Measurements from ENCODE around the gene TPM1.
A peak's percentile ranks its signal among the peaks of the same experiment; 100 is the strongest.
"Not testable (repeated sequence)": the region's sequence is repeated elsewhere in the genome, so short reads cannot be mapped to it uniquely, and the experiment has no call there.

Gene TPM1

DNA sequence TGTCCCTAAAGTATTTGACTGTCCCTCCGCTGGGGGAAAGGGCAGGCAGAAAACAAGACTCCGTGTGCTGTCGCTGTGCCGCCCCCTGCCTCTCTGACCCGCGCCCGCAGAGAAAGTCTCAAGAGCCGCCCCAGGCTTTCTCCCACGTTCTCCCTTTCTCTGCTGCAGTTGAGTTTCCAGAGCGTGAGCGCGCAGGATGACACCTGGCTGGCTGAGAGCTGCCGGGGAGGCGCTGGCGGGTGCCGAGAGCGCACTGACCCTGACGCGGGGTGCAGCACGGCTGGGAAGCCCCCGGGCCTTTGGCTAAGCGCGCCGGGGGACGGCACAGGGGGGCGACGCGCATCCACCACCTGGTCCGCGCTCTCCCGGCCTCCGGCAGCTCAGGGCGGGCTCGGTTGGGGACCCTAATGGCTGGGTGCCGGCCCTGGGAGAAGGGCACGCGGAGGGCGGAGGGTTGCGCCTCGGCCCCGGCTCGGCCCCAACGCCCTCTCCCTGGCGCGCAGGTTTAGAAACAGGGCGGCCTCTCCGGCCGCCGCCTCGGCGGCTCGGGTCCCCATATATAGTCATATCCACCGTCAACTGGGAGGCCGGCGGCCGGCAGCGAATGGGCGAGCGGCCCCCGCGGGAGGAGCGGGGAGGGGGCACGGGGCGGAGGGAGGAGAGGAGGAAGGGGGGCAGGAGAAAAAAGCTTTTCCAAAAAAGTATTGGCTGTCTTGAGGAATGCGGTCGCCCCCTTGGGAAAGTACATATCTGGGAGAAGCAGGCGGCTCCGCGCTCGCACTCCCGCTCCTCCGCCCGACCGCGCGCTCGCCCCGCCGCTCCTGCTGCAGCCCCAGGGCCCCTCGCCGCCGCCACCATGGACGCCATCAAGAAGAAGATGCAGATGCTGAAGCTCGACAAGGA lies at the start of gene TPM1:
TSS of gene TPM1 (plus strand) at position 774 of the 903 bp plus-strand sequence. CDS start at position 857, 83 bp downstream.
- peaks cover 79% of the 10 kb centered on the region for H3K27me3 Mint-ChIP-seq
- H3K9me3 Mint-ChIP-seq: no peaks in the 10 kb centered on the region
- H3K27ac Mint-ChIP-seq: no peak within 1 kb of the TSS
- CTCF ChIA-PET: no interaction called here
- no peaks in the 10 kb centered on the region for H3K36me3 Mint-ChIP-seq
- H3K4me1 Mint-ChIP-seq: peaks cover 10% of the 10 kb centered on the region
- H3K4me3 Mint-ChIP-seq: peak within 1 kb of the TSS; percentile 46
- peak; percentile 27 for DNase-seq

- H3K27me3 Mint-ChIP-seq: peaks cover 12% of the 10 kb centered on the region
- CTCF ChIA-PET: interaction anchor here (1.6 kb wide), 1 partner anchor 55 kb away, joined by 4 read pairs; no protein-coding TSS in a partner anchor
- no peak overlapping the region for H3K4me3 Mint-ChIP-seq
- H3K27ac Mint-ChIP-seq: no peak overlapping the region
- H3K36me3 Mint-ChIP-seq: no peaks in the 10 kb centered on the region
- H3K9me3 Mint-ChIP-seq: no peaks in the 10 kb centered on the region
- H3K4me1 Mint-ChIP-seq: no peaks in the 10 kb centered on the region
- DNase-seq: no peak
Observed at GRCh38 chr15:62993066-62993465, 49.5 kb upstream of the TPM1 start.

- not testable (repeated sequence) for H3K4me1 Mint-ChIP-seq, H3K36me3 Mint-ChIP-seq, H3K27ac Mint-ChIP-seq, H3K4me3 Mint-ChIP-seq, DNase-seq, H3K9me3 Mint-ChIP-seq
- peaks cover 11% of the 10 kb centered on the region for H3K27me3 Mint-ChIP-seq
- CTCF ChIA-PET: interaction anchor here (1.6 kb wide), 1 partner anchor 54 kb away, joined by 4 read pairs; no protein-coding TSS in a partner anchor
Observed at GRCh38 chr15:62993632-62994031, 48.9 kb upstream of the TPM1 start.

- Mint-ChIP-seq H3K9me3 (no peaks in the 10 kb centered on the region), H3K36me3 (no peaks in the 10 kb centered on the region), H3K27ac (no peak overlapping the region), H3K4me1 (no peaks in the 10 kb centered on the region), H3K4me3 (no peak overlapping the region), H3K27me3 (peaks cover 13% of the 10 kb centered on the region)
- DNase-seq: no peak
- CTCF ChIA-PET: interaction anchor here (1.6 kb wide), 1 partner anchor 54 kb away, joined by 4 read pairs; no protein-coding TSS in a partner anchor
Observed at GRCh38 chr15:62994439-62994838, 48.1 kb upstream of the TPM1 start.

- no peak overlapping the region for H3K4me3 Mint-ChIP-seq
- H3K27ac Mint-ChIP-seq: no peak overlapping the region
- H3K27me3 Mint-ChIP-seq: peaks cover 19% of the 10 kb centered on the region
- DNase-seq: no peak
- CTCF ChIA-PET: no interaction called here
- no peaks in the 10 kb centered on the region for H3K9me3 Mint-ChIP-seq
- no peaks in the 10 kb centered on the region for H3K36me3 Mint-ChIP-seq
- H3K4me1 Mint-ChIP-seq: no peaks in the 10 kb centered on the region
Observed at GRCh38 chr15:62994975-62995681, 47.4 kb upstream of the TPM1 start.

DNA sequence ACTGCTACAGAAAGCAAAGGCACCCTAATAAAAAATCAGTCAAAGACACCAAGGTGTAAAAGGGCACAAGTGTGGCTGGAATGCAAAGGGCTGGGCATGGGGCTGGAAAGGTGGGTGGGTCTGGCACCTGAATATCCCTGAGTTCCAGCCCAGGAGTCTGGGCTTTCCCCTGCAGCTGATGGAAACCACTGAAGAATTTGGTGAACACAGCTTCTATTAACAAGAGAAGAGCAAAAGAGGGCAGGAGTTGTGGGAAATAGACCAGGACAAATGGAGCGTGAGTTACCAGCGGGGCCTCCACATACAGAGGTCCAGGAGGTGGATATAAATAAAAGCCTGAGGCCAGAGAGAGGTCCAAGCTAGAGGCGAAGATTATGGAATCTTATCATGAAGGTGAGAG lies 45.1 kb upstream of the TPM1 start:
- H3K27me3 Mint-ChIP-seq: peaks cover 22% of the 10 kb centered on the region
- DNase-seq: no peak
- no peak overlapping the region for H3K4me3 Mint-ChIP-seq
- no peak overlapping the region for H3K27ac Mint-ChIP-seq
- no peaks in the 10 kb centered on the region for H3K4me1 Mint-ChIP-seq
- CTCF ChIA-PET: no interaction called here
- H3K9me3 Mint-ChIP-seq: no peaks in the 10 kb centered on the region
- no peaks in the 10 kb centered on the region for H3K36me3 Mint-ChIP-seq

DNA sequence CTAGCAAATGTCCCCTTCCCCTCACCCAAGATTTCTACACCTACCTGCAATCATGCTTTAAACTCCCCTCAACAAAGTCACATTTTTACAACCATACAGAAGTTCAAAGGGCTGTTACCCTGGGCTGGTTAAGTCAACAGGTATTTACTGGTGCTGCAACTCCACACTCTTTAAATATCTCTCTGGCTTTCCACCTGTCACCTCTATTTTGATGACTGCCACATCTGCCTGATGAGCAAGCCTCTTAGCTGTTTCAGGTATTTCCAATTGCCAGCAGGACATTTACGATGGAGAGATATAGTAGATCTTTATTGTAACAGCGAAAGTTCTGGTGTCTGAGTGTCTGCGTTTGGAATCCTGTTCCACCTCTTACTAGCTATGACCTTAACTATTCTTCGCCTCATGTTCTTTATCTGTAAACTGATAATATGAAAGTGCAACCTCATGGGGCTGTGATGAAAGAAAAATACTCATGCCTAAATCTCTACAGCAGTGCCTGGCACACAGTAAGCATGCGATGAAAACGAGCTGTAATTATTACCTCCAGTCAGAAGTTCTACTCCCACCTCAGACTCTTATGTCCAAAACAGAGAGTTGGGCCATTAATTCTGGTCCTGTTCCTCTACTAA lies 44.2 kb upstream of the TPM1 start:
- Mint-ChIP-seq H3K27ac (no peak overlapping the region), H3K36me3 (no peaks in the 10 kb centered on the region), H3K4me1 (no peaks in the 10 kb centered on the region), H3K4me3 (no peak overlapping the region), H3K27me3 (peaks cover 18% of the 10 kb centered on the region), H3K9me3 (no peaks in the 10 kb centered on the region)
- CTCF ChIA-PET: no interaction called here
- no peak for DNase-seq

DNA sequence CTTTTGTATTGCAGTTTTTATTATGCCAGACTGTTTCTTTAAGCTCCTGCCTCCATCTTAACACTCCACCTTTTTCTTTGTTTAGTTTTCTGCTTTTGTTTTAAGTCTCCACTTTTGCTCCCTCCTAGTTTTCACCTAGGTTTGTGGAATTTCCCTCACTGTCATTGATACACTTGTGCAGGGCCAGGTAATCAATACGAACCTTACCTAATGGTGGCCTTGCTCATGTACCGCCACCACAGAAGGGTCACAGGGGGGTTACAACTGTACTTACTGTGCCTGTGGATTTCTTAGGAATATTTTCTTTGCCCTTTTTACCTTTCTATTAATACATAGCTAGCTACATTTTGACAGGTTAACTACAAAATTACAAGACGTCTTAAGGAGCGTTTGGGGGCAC lies 43.4 kb upstream of the TPM1 start:
- Mint-ChIP-seq H3K36me3 (no peaks in the 10 kb centered on the region), H3K27ac (no peak overlapping the region), H3K4me3 (no peak overlapping the region), H3K9me3 (no peaks in the 10 kb centered on the region), H3K4me1 (no peaks in the 10 kb centered on the region), H3K27me3 (peaks cover 17% of the 10 kb centered on the region)
- no peak for DNase-seq
- CTCF ChIA-PET: no interaction called here

DNA sequence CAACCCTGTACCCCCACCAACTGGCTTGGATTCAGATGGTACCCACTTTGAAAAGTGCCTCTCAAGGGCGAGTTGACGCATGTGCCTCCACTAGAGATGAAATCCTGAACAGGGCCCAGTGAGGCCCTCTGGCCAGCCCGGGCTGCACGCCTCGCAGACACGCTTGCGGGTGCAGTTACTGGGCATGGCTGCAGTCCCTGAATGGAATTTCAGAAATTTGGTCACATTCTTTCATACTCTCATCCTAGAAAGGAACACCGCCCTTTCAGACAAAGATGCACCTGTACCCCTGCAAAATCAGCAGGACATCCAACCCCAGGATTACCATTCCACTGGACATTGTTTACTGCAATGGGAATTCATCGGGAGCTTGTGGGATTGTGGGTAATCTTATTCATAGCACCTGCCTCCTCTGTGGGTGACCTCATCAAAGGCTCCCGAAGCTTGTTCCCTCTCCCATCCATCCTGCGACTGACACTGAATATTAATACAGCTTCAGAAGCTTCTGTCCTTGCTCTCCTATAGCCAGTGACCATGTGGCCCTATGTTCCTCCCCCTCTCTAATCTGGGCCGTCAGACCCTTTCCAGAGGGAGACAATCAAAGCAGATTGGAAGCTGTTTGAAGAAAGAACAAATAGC lies 42.5 kb upstream of the TPM1 start:
- CTCF ChIA-PET: no interaction called here
- no peak for DNase-seq
- Mint-ChIP-seq H3K27me3 (peaks cover 15% of the 10 kb centered on the region), H3K9me3 (no peaks in the 10 kb centered on the region), H3K27ac (no peak overlapping the region), H3K4me3 (no peak overlapping the region), H3K4me1 (no peaks in the 10 kb centered on the region), H3K36me3 (no peaks in the 10 kb centered on the region)

- Mint-ChIP-seq H3K9me3 (no peaks in the 10 kb centered on the region), H3K27me3 (peaks cover 15% of the 10 kb centered on the region), H3K4me3 (no peak overlapping the region), H3K27ac (no peak overlapping the region), H3K36me3 (no peaks in the 10 kb centered on the region), H3K4me1 (no peaks in the 10 kb centered on the region)
- CTCF ChIA-PET: no interaction called here
- DNase-seq: no peak
Observed at GRCh38 chr15:63000706-63001105, 41.8 kb upstream of the TPM1 start.

- DNase-seq: no peak
- CTCF ChIA-PET: no interaction called here
- no peaks in the 10 kb centered on the region for H3K4me1 Mint-ChIP-seq
- peaks cover 11% of the 10 kb centered on the region for H3K27me3 Mint-ChIP-seq
- no peak overlapping the region for H3K27ac Mint-ChIP-seq
- H3K4me3 Mint-ChIP-seq: no peak overlapping the region
- H3K9me3 Mint-ChIP-seq: no peaks in the 10 kb centered on the region
- H3K36me3 Mint-ChIP-seq: no peaks in the 10 kb centered on the region
Observed at GRCh38 chr15:63004211-63004610, 38.3 kb upstream of the TPM1 start.

DNA sequence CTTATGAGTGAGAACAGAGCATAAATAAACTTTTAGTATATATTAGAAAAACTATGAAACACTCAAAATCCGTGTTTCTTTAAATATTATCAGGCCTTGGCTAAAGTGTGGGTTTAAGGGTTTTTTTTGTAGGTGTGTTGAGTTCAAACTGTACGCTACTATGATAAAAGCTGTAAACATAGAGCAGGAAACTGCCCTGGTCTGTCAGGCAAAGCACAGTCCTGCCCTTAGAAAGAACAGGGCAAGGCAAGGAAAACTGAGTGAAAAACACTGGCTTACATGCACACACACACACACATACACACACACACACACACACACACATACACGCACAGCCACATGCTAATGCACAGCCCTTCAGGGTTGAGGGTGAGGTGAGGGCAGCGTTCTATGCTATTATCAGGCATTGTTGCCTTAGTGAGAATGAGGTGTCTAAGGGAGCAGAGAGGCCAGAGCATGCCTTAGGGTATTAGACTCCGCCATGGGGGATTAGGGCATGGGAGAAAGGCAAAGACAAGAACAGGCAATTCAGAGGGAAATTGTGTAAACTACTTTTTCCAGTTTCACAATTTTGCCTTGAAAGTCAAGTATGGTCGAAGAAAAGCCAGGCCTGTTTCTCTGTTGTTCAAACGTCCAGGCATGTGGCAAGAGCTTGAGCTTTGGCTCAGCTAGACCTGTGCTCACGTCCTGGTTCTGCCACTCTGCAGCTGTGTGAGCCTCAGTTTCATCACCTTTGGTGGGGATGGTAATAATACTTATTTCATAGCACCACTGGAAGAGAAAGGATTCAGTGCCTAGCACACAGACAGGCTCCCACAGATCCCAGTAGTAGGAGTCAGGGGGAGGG lies 36.3 kb upstream of the TPM1 start:
- no peak overlapping the region for H3K4me3 Mint-ChIP-seq
- H3K4me1 Mint-ChIP-seq: no peaks in the 10 kb centered on the region
- no peak for DNase-seq
- H3K9me3 Mint-ChIP-seq: no peaks in the 10 kb centered on the region
- no peaks in the 10 kb centered on the region for H3K36me3 Mint-ChIP-seq
- CTCF ChIA-PET: no interaction called here
- peaks cover 5% of the 10 kb centered on the region for H3K27me3 Mint-ChIP-seq
- no peak overlapping the region for H3K27ac Mint-ChIP-seq

DNA sequence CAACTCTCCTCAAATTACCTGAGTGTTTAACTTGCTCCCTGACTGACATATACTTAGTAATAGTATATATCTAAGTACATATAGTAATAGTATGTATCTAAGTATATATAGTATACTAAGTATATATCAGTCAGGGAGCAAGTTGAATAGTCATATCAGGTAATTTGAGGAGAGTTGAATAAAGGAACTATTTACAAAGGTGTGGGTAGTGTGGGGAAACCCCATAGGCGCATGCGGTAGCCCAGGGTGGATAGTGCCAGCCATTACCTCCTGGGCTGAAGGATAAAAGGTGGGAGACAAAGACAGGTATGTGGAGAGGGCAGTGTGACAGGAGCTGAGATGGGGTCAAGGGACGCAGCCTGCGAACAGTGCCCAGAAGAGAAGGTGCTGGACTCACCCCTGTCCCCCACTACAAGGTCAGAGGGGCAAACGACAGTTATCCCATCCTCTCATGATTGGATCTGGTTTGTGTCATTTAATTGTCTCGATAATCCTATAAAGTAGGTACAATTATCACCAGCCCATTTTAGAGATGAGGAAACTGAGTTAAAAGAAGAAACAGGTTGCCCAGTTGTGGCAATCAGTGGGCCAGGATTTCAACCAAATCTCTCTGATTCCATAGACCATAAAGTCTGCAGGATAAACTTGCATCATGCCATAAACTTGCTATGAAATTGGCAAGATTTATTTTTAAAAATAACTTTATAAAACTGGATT lies 34.1 kb upstream of the TPM1 start:
- H3K9me3 Mint-ChIP-seq: no peaks in the 10 kb centered on the region
- H3K27ac Mint-ChIP-seq: no peak overlapping the region
- no peak for DNase-seq
- H3K4me1 Mint-ChIP-seq: no peaks in the 10 kb centered on the region
- CTCF ChIA-PET: no interaction called here
- no peak overlapping the region for H3K4me3 Mint-ChIP-seq
- no peaks in the 10 kb centered on the region for H3K36me3 Mint-ChIP-seq
- H3K27me3 Mint-ChIP-seq: peaks cover 10% of the 10 kb centered on the region
